Cardiac muscle cell (in vitro differentiated cells and primary cell): ENCODE measurements around the gene LRRC4. TPM values are rescaled to one million over a fixed set of nuclear protein-coding genes. Genes with fewer than 3 reads are reported as not detected.
A peak's percentile ranks its signal among the peaks of the same experiment; 100 is the strongest.

Source experiments
- DNase-seq, 2 donors: peaks; one replicate each; pipeline versions ENCODE4 v3.0.0 to v3.0.0-alpha.2; 2010 to 2017; ENCODE audit warnings: low read depth in 1 of 2, low spot score in 1 of 2
- H3K27ac ChIP-seq: fragments of 200-600 bp; sonication (generic); 2 replicates; pipeline ENCODE4 v1.5.1; 2016
- H3K27me3 ChIP-seq: fragments of 200-600 bp; sonication (generic); 2 replicates; pipeline ENCODE4 v1.6.0; 2016; ENCODE audit warnings: control low read depth
- H3K36me3 ChIP-seq: fragments of 200-600 bp; sonication (generic); 2 replicates; pipeline ENCODE4 v1.5.1; 2016; ENCODE audit warnings: control low read depth
- H3K4me1 ChIP-seq: fragments of 200-600 bp; sonication (generic); 2 replicates; pipeline ENCODE4 v1.8.1; 2017; ENCODE audit warnings: low read depth, mild to moderate bottlenecking, mixed run types
- H3K4me3 ChIP-seq: fragments of 200-600 bp; sonication (generic); 2 replicates; pipeline ENCODE4 v1.5.1; 2016; ENCODE audit warnings: mild to moderate bottlenecking
- H3K9me3 ChIP-seq: fragments of 200-600 bp; sonication (generic); 2 replicates; pipeline ENCODE4 v1.5.1; 2017; ENCODE audit warnings: low read depth, mild to moderate bottlenecking, control low read depth
- polyA plus RNA-seq: library from polyadenylated mRNA; unstranded; fragments of >200 nt; fragmentation: Nextera tagmentation; extraction: Ambion mirVana; gene quantifications from 2 replicates; pipeline ENCODE4 v1.2.1, GENCODE V29; 2016
- total RNA-seq: library from RNA; depleted of rRNA; stranded (reverse); fragments of >200 nt; gene quantifications from 2 replicates; pipeline ENCODE4 v1.2.3, GENCODE V29; 2016
- TF ChIP-seq, protein P1 (sequence below): IDR thresholded peaks from 2 replicates; pipeline ENCODE4 v1.5.1; 2012; ENCODE audit warnings: low read depth, mild to moderate bottlenecking, low read length

LRRC4 gene
- total and polyA plus RNA-seq, 2 experiments from 2014 or later: 2.9 to 9.3 TPM

GRCh38 chr7:128005759-128006159 lies 25.5 kb downstream of the LRRC4 start:
- Histone ChIP-seq H3K4me1 (peaks cover 67% of the 10 kb centered on the region), H3K4me3 (no peak overlapping the region), H3K27me3 (no peaks in the 10 kb centered on the region), H3K27ac (peak overlapping the region; percentile 20), H3K36me3 (no peaks in the 10 kb centered on the region), H3K9me3 (no peaks in the 10 kb centered on the region)
- TF ChIP-seq, protein P1, sequence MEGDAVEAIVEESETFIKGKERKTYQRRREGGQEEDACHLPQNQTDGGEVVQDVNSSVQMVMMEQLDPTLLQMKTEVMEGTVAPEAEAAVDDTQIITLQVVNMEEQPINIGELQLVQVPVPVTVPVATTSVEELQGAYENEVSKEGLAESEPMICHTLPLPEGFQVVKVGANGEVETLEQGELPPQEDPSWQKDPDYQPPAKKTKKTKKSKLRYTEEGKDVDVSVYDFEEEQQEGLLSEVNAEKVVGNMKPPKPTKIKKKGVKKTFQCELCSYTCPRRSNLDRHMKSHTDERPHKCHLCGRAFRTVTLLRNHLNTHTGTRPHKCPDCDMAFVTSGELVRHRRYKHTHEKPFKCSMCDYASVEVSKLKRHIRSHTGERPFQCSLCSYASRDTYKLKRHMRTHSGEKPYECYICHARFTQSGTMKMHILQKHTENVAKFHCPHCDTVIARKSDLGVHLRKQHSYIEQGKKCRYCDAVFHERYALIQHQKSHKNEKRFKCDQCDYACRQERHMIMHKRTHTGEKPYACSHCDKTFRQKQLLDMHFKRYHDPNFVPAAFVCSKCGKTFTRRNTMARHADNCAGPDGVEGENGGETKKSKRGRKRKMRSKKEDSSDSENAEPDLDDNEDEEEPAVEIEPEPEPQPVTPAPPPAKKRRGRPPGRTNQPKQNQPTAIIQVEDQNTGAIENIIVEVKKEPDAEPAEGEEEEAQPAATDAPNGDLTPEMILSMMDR: no peak
- DNase-seq: peak in 1 of 2 donors; percentile 63

GRCh38 chr7:128005117-128005516 lies 26.1 kb downstream of the LRRC4 start:
- TF ChIP-seq, protein P1: no peak
- H3K9me3 ChIP-seq: no peaks in the 10 kb centered on the region
- H3K27ac ChIP-seq: no peak overlapping the region
- H3K27me3 ChIP-seq: no peaks in the 10 kb centered on the region
- no peak for DNase-seq
- no peak overlapping the region for H3K4me3 ChIP-seq
- H3K4me1 ChIP-seq: peaks cover 62% of the 10 kb centered on the region
- no peaks in the 10 kb centered on the region for H3K36me3 ChIP-seq

GRCh38 chr7:128004623-128005022 lies 26.6 kb downstream of the LRRC4 start:
- Histone ChIP-seq H3K9me3 (no peaks in the 10 kb centered on the region), H3K4me3 (no peak overlapping the region), H3K27me3 (no peaks in the 10 kb centered on the region), H3K36me3 (no peaks in the 10 kb centered on the region), H3K27ac (no peak overlapping the region), H3K4me1 (peaks cover 58% of the 10 kb centered on the region)
- DNase-seq: no peak
- TF ChIP-seq, protein P1: no peak

DNA sequence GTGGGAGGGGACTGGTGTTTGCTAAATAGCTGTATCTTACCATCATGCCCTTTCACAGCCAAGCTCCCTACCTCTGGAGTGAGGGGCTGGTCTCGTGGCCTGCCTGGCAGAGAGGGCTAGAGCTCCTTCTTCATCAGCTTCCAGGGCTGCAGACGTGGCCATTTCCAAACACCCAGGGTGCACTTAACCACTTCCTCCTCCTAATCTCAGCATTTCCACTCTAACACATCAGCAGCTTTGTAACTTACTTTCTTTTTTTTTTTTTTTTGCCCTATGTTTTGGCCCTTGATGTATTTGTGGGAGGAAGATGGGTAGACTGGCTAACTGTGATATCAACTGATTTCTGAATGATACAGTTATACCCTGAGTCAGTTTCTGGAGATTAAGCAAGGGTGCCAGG lies 27.4 kb downstream of the LRRC4 start:
- no peak overlapping the region for H3K27ac ChIP-seq

DNA sequence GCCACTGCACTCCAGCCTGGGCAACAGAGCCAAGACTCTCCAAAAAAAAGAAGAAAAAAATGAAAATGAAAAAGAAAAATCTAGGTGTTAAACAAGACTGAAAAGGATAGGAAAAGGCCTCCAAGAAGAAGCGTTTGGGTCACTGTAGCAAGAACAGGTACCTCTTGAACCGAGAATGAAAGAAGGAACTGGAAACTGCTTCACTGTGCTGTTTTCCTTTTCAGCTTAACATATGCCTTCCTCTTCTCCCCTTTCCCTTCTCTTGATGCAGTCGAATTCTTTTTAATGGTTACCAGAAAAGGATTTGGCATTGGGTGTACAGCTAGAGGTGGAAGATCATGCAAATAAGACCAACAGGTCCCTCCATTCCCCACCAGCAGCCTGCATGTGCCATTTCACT lies 28.1 kb downstream of the LRRC4 start:
- Histone ChIP-seq H3K27me3 (no peaks in the 10 kb centered on the region), H3K4me1 (peaks cover 54% of the 10 kb centered on the region), H3K4me3 (no peak overlapping the region), H3K9me3 (no peaks in the 10 kb centered on the region), H3K27ac (no peak overlapping the region), H3K36me3 (no peaks in the 10 kb centered on the region)
- no peak for DNase-seq
- TF ChIP-seq, protein P1: no peak

More for the DNA sequence above, 27.4 kb downstream of the LRRC4 start:
- TF ChIP-seq, protein P1: no peak
- Histone ChIP-seq H3K4me3 (no peak overlapping the region), H3K9me3 (no peaks in the 10 kb centered on the region), H3K36me3 (no peaks in the 10 kb centered on the region), H3K4me1 (peaks cover 54% of the 10 kb centered on the region), H3K27me3 (no peaks in the 10 kb centered on the region)
- peak; percentile 48 to 66 for DNase-seq

GRCh38 chr7:128000854-128001265 lies 30.4 kb downstream of the LRRC4 start:
- TF ChIP-seq, protein P1: no peak
- Histone ChIP-seq H3K9me3 (no peaks in the 10 kb centered on the region), H3K36me3 (no peaks in the 10 kb centered on the region), H3K4me3 (no peak overlapping the region), H3K4me1 (peaks cover 60% of the 10 kb centered on the region), H3K27ac (no peak overlapping the region), H3K27me3 (no peaks in the 10 kb centered on the region)
- no peak for DNase-seq
